ENCODE data around the gene MED16.

MED16 gene

GRCh38 chr19:862581-863314 is 30.2 kb downstream of the MED16 start:
- Histone ChIP-seq H3K36me3 (ENCODE audit: insufficient read depth, low read length) (peaks cover 6% of the 10 kb centered on the region), H3K9me3 (ENCODE audit: insufficient read depth, low read length, severe bottlenecking) (no peaks in the 10 kb centered on the region), H3K9ac (ENCODE audit: low read depth, low read length) (no peak overlapping the region), H3K4me2 (ENCODE audit: insufficient read depth, low read length) (no peak overlapping the region; the same call in 1 of the 2 replicates), H2AFZ (ENCODE audit: low read depth, low read length) (no peak overlapping the region), H3K27ac (ENCODE audit: low read length) (no peak overlapping the region), H3K79me2 (ENCODE audit: insufficient read depth, low read length) (no peaks in the 10 kb centered on the region), H3K4me3 (ENCODE audit: low read depth in 1 of 2, low read length in 2 of 2) (no peak overlapping the region), H3K27me3 (ENCODE audit: insufficient read depth, low read length, poor library complexity) (no peaks in the 10 kb centered on the region), H3K4me1 (ENCODE audit: insufficient read depth, low read length) (peaks cover 3% of the 10 kb centered on the region), H4K20me1 (ENCODE audit: insufficient read depth, low read length) (peaks cover 3% of the 10 kb centered on the region; the same call in 1 of the 2 replicates)
- DNase-seq: peak; percentile 60
- peak; percentile 34 for ATAC-seq (ENCODE audit: insufficient read depth, low read depth)
- TF ChIP-seq CTCF (IDR thresholded peaks at IDR 0.05; ENCODE audit: borderline replicate concordance, extremely low read depth, low read length, poor library complexity, severe bottlenecking) (no peak), EZH2 (IDR thresholded peaks at IDR 0.05; ENCODE audit: borderline replicate concordance, low read depth, low read length, severe bottlenecking) (no peak)

- Histone ChIP-seq H3K4me2 (ENCODE audit: insufficient read depth, low read length) (no peak overlapping the region), H4K20me1 (ENCODE audit: insufficient read depth, low read length) (peaks cover 3% of the 10 kb centered on the region; the same call in 1 of the 2 replicates), H2AFZ (ENCODE audit: low read depth, low read length) (no peak overlapping the region), H3K27me3 (ENCODE audit: insufficient read depth, low read length, poor library complexity) (no peaks in the 10 kb centered on the region), H3K4me1 (ENCODE audit: insufficient read depth, low read length) (peaks cover 3% of the 10 kb centered on the region), H3K79me2 (ENCODE audit: insufficient read depth, low read length) (no peaks in the 10 kb centered on the region), H3K9ac (ENCODE audit: low read depth, low read length) (no peak overlapping the region), H3K27ac (ENCODE audit: low read length) (no peak overlapping the region), H3K4me3 (ENCODE audit: low read depth in 1 of 2, low read length in 2 of 2) (no peak overlapping the region), H3K36me3 (ENCODE audit: insufficient read depth, low read length) (no peaks in the 10 kb centered on the region; the same call in 1 of the 2 replicates), H3K9me3 (ENCODE audit: insufficient read depth, low read length, severe bottlenecking) (no peaks in the 10 kb centered on the region)
- peak; percentile 29; the same call in 2 of the 3 replicates for ATAC-seq (ENCODE audit: insufficient read depth, low read depth)
- no peak for TF ChIP-seq EZH2 (IDR thresholded peaks at IDR 0.05; ENCODE audit: borderline replicate concordance, low read depth, low read length, severe bottlenecking)
- TF ChIP-seq CTCF (IDR thresholded peaks at IDR 0.05; ENCODE audit: borderline replicate concordance, extremely low read depth, low read length, poor library complexity, severe bottlenecking): no peak
- DNase-seq: peak; percentile 60
These were observed 31.0 kb downstream of the MED16 start for GRCh38 chr19:861756-862580.

- DNase-seq (no peak), ATAC-seq (ENCODE audit: insufficient read depth, low read depth) (no peak)
- Histone ChIP-seq H3K27me3 (ENCODE audit: insufficient read depth, low read length, poor library complexity) (no peaks in the 10 kb centered on the region), H3K9ac (ENCODE audit: low read depth, low read length) (no peak overlapping the region), H3K9me3 (ENCODE audit: insufficient read depth, low read length, severe bottlenecking) (no peaks in the 10 kb centered on the region), H3K27ac (ENCODE audit: low read length) (no peak overlapping the region), H3K4me1 (ENCODE audit: insufficient read depth, low read length) (peaks cover 3% of the 10 kb centered on the region), H2AFZ (ENCODE audit: low read depth, low read length) (no peak overlapping the region), H3K79me2 (ENCODE audit: insufficient read depth, low read length) (no peaks in the 10 kb centered on the region), H3K36me3 (ENCODE audit: insufficient read depth, low read length) (no peaks in the 10 kb centered on the region), H3K4me3 (ENCODE audit: low read depth in 1 of 2, low read length in 2 of 2) (no peak overlapping the region), H3K4me2 (ENCODE audit: insufficient read depth, low read length) (no peak overlapping the region), H4K20me1 (ENCODE audit: insufficient read depth, low read length) (peaks cover 3% of the 10 kb centered on the region; the same call in 1 of the 2 replicates)
- TF ChIP-seq EZH2 (IDR thresholded peaks at IDR 0.05; ENCODE audit: borderline replicate concordance, low read depth, low read length, severe bottlenecking): no peak
- no peak for TF ChIP-seq CTCF (IDR thresholded peaks at IDR 0.05; ENCODE audit: borderline replicate concordance, extremely low read depth, low read length, poor library complexity, severe bottlenecking)
These were observed 31.7 kb downstream of the MED16 start for GRCh38 chr19:861141-861755.
